A673 (cell line): ENCODE results near the gene PON1. TPM values are rescaled to one million over a fixed set of nuclear protein-coding genes. Genes with fewer than 3 reads are reported as not detected.

Source experiments
- BruUV-seq: library from RNA; stranded (reverse); fragments of 400-500 nt; replicated peaks from 2 replicates; lab custom pipeline; 2021; lab: Mats Ljungman, UMichigan
- CTCF ChIA-PET: fragments of 300-600 bp; sonication (Branson Sonifier 250); formaldehyde crosslinking; loops from one replicate; lab custom pipeline; 2022; ENCODE audit warnings: antibody characterized with exemption; lab: Charles Lee
- POLR2A ChIA-PET: fragments of 300-600 bp; sonication (Branson Sonifier 250); formaldehyde crosslinking; loops from one replicate; lab custom pipeline; 2022; ENCODE audit warnings: antibody characterized with exemption; ENCODE audit not compliant: low non-redundant PET; lab: Charles Lee
- DNase-seq: peaks from one replicate; pipeline ENCODE4 v3.0.0-alpha.2; 2015; ENCODE audit warnings: low spot score
- H3K27ac ChIP-seq: fragments of 200-600 bp; sonication (generic); 2 replicates; pipeline ENCODE4 v1.5.1; 2016; ENCODE audit warnings: mixed run types, low read depth, mild to moderate bottlenecking, mixed read lengths, antibody characterized with exemption, low read length; ENCODE audit not compliant: poor library complexity, severe bottlenecking
- H3K27me3 ChIP-seq: fragments of 200-600 bp; sonication (generic); replicated peaks from 2 replicates; pipeline ENCODE4 v1.6.1; 2017; ENCODE audit warnings: mixed run types, low read depth, mild to moderate bottlenecking, mixed read lengths, antibody characterized with exemption, low read length; ENCODE audit not compliant: insufficient read depth, poor library complexity
- H3K36me3 ChIP-seq: fragments of 200-600 bp; sonication (generic); 2 replicates; pipeline ENCODE4 v1.6.1; 2016; ENCODE audit warnings: mixed run types, mild to moderate bottlenecking, mixed read lengths, antibody characterized with exemption, low read length; ENCODE audit not compliant: insufficient read depth, poor library complexity, severe bottlenecking
- H3K4me1 ChIP-seq: fragments of 200-600 bp; sonication (generic); 2 replicates; pipeline ENCODE4 v1.6.1; 2017; ENCODE audit warnings: mixed run types, mild to moderate bottlenecking, mixed read lengths, antibody characterized with exemption, low read length; ENCODE audit not compliant: insufficient read depth, poor library complexity, severe bottlenecking
- H3K4me3 ChIP-seq: fragments of 200-600 bp; sonication (generic); 2 replicates; pipeline ENCODE4 v1.5.1; 2016; ENCODE audit warnings: low read depth, mixed run types, mild to moderate bottlenecking, mixed read lengths, low read length; ENCODE audit not compliant: poor library complexity, severe bottlenecking
- H3K9me3 ChIP-seq: fragments of 200-600 bp; sonication (generic); 2 replicates; pipeline ENCODE4 v1.6.1; 2016; ENCODE audit warnings: mixed run types, low read depth, mild to moderate bottlenecking, mixed read lengths, antibody characterized with exemption, low read length; ENCODE audit not compliant: poor library complexity, severe bottlenecking
- CTCF ChIP-seq: fragments of 300-800, 200-600 bp; sonication (generic); conservative IDR thresholded peaks from 2 replicates; pipeline ENCODE4 v1.5.1; 2017; ENCODE audit warnings: low read depth, mild to moderate bottlenecking, antibody characterized with exemption, low read length, moderate library complexity, mixed read lengths
- EZH2 ChIP-seq: fragments of 200-600 bp; sonication (generic); IDR thresholded peaks from 2 replicates; pipeline ENCODE4 v1.6.1; 2017; ENCODE audit warnings: borderline replicate concordance, low read depth, mild to moderate bottlenecking, mixed read lengths, antibody characterized with exemption, low read length; ENCODE audit not compliant: poor library complexity, severe bottlenecking
- intact Hi-C: fragments of 100-400 bp; cut with micrococcal nuclease; formaldehyde crosslinking; loops from one replicate; pipeline ENCODE4 v1.10.0; 2022; ENCODE audit not compliant: unreplicated experiment
- total RNA-seq: library from RNA; stranded (reverse); gene quantifications from 2 replicates; pipeline ENCODE4 v1.2.3, GENCODE V29; 2021

PON1 gene
- total RNA-seq, 1 experiment from 2014 or later = not detected

- no peak for TF ChIP-seq CTCF
- no peak for TF ChIP-seq EZH2
- no peaks in the 10 kb centered on the region for H3K4me1 ChIP-seq
- intact Hi-C loops = no loop called here
- no peaks in the 10 kb centered on the region for H3K9me3 ChIP-seq
- DNase-seq = no peak
- no peak overlapping the region for H3K27ac ChIP-seq
- H3K27me3 ChIP-seq = no peaks in the 10 kb centered on the region
- ChIA-PET CTCF (no interaction called here), POLR2A (no interaction called here)
- BruUV-seq = no TSS peak
- no peak overlapping the region for H3K4me3 ChIP-seq
- no peaks in the 10 kb centered on the region for H3K36me3 ChIP-seq
Observed at GRCh38 chr7:95330961-95331337, 6.6 kb upstream of the PON1 start.

GRCh38 chr7:95330204-95330960 lies 6.0 kb upstream of the PON1 start:
- H3K9me3 ChIP-seq = no peaks in the 10 kb centered on the region
- no peaks in the 10 kb centered on the region for H3K36me3 ChIP-seq
- H3K4me3 ChIP-seq = no peak overlapping the region
- intact Hi-C loops = no loop called here
- H3K27me3 ChIP-seq = no peaks in the 10 kb centered on the region
- no peaks in the 10 kb centered on the region for H3K4me1 ChIP-seq
- BruUV-seq = no TSS peak
- TF ChIP-seq EZH2 (no peak), CTCF (no peak)
- POLR2A ChIA-PET = no interaction called here
- peak; percentile 7 for DNase-seq
- H3K27ac ChIP-seq = no peak overlapping the region
- CTCF ChIA-PET = no interaction called here

GRCh38 chr7:95327356-95327755 lies 3.0 kb upstream of the PON1 start:
- intact Hi-C loops = no loop called here
- TF ChIP-seq EZH2 (no peak), CTCF (no peak)
- no peak overlapping the region for H3K4me3 ChIP-seq
- peak; percentile 25 for DNase-seq
- POLR2A ChIA-PET = no interaction called here
- H3K9me3 ChIP-seq = no peaks in the 10 kb centered on the region
- H3K4me1 ChIP-seq = no peaks in the 10 kb centered on the region
- H3K27me3 ChIP-seq = no peaks in the 10 kb centered on the region
- CTCF ChIA-PET = no interaction called here
- H3K27ac ChIP-seq = no peak overlapping the region
- BruUV-seq = no TSS peak
- H3K36me3 ChIP-seq = no peaks in the 10 kb centered on the region
